ENCODE measurements around the gene CHCHD3.

The CHCHD3 gene

GRCh38 chr7:132750096-132750495 lies 331.8 kb downstream of the CHCHD3 start:
- DNase-seq, result peak in 22 of 58 donors; percentile 5 to 51 (median 22)

GRCh38 chr7:132745510-132745909 lies 336.4 kb downstream of the CHCHD3 start:
- no peak for DNase-seq

- DNase-seq, result no peak
Observed at GRCh38 chr7:132743974-132744373, 337.9 kb downstream of the CHCHD3 start.

GRCh38 chr7:132742189-132742612 lies 339.7 kb downstream of the CHCHD3 start:
- no peak for DNase-seq

GRCh38 chr7:132740176-132740575 lies 341.7 kb downstream of the CHCHD3 start:
- no peak for DNase-seq

GRCh38 chr7:132739271-132739955 lies 342.5 kb downstream of the CHCHD3 start:
- DNase-seq, result peak in 41 of 58 donors; percentile 3 to 80 (median 33)

- DNase-seq, result no peak
Observed at GRCh38 chr7:132738254-132738653, 343.6 kb downstream of the CHCHD3 start.

GRCh38 chr7:132735476-132735875 lies 346.4 kb downstream of the CHCHD3 start:
- no peak for DNase-seq

Data from anterior cingulate cortex (tissue), 58 donors.